HG02870 (cell line): ENCODE results near the gene SEC24C.
"Not testable (repeated sequence)": the region's sequence is repeated elsewhere in the genome, so short reads cannot be mapped to it uniquely, and the experiment has no call there.

Experiments
- ATAC-seq: cut with Tn5 transposase; IDR thresholded peaks from one replicate; pipeline ENCODE4 v1.9.1; 2021; ENCODE audit warnings: mild to moderate bottlenecking, moderate library complexity; ENCODE audit not compliant: unreplicated experiment

The SEC24C gene, protein sequence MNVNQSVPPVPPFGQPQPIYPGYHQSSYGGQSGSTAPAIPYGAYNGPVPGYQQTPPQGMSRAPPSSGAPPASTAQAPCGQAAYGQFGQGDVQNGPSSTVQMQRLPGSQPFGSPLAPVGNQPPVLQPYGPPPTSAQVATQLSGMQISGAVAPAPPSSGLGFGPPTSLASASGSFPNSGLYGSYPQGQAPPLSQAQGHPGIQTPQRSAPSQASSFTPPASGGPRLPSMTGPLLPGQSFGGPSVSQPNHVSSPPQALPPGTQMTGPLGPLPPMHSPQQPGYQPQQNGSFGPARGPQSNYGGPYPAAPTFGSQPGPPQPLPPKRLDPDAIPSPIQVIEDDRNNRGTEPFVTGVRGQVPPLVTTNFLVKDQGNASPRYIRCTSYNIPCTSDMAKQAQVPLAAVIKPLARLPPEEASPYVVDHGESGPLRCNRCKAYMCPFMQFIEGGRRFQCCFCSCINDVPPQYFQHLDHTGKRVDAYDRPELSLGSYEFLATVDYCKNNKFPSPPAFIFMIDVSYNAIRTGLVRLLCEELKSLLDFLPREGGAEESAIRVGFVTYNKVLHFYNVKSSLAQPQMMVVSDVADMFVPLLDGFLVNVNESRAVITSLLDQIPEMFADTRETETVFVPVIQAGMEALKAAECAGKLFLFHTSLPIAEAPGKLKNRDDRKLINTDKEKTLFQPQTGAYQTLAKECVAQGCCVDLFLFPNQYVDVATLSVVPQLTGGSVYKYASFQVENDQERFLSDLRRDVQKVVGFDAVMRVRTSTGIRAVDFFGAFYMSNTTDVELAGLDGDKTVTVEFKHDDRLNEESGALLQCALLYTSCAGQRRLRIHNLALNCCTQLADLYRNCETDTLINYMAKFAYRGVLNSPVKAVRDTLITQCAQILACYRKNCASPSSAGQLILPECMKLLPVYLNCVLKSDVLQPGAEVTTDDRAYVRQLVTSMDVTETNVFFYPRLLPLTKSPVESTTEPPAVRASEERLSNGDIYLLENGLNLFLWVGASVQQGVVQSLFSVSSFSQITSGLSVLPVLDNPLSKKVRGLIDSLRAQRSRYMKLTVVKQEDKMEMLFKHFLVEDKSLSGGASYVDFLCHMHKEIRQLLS

DNA sequence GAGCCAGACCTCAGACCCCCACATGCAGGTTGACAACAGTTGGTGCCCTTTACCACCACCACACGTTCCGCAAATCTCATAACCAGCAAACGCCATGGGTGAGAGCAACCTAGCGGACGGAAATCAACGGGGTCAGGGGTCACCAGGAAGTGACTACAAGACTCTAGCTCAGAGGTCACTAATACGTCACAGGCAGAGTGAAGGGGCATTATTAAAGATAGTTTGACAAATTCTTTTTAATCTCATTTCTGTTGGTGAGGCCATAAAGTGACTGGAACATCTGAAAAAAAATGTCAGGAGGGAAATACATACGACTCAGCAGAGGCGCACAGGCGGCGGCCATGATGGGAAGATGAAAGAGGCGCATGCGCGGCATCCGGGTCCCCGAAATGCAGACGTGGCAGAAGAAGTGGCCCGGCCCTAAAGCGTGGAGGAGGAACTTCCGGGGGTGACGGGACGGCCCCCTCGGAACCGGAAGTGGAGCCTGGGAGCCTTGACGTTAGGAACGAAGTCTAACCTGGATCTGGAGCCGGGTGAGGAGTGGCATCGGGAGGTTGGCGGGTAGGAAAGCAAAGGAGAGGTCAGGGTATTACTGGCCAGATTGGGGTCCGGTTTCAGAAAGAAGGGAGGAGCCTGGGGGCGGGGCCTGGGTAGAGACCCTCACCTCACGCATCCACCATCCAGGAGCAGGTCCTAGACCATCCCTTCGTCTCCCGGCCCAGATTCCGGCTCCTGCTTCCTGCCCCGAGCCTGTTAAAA lies at the start of gene SEC24C:
Gene SEC24C (plus strand): TSS at position 468 of the 759 bp plus-strand sequence. CDS start 2,461 bp downstream, outside the sequence.
- ATAC-seq: peak; percentile 78

- ATAC-seq: not testable (repeated sequence)
These were observed 48.9 kb upstream of the SEC24C start for GRCh38 chr10:73695302-73695701.

GRCh38 chr10:73697675-73698159 lies 46.5 kb upstream of the SEC24C start, which contains the start of gene AGAP5:
Gene AGAP5 (minus strand): TSS chr10:73698109. CDS start chr10:73697755, 354 bp downstream.
- not testable (repeated sequence) for ATAC-seq

DNA sequence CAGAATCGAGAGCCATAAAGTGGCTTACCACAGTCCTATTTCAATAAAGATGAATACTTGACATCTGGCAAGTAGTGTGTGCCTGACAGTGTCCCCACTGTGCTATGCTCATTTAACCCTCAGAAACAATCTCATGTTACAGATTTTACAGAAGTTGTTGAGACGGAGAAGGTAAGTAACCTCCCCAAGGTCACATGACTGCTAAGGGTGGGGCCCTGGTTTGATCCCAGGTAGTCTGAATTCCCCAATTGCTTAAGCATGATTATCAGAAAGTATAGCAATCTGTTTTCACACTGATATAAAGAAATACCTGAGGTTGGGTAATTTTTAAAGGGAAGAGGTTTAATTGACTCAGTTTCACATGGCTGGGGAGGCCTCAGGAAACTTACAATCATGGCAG lies 45.4 kb upstream of the SEC24C start:
- ATAC-seq: not testable (repeated sequence)

DNA sequence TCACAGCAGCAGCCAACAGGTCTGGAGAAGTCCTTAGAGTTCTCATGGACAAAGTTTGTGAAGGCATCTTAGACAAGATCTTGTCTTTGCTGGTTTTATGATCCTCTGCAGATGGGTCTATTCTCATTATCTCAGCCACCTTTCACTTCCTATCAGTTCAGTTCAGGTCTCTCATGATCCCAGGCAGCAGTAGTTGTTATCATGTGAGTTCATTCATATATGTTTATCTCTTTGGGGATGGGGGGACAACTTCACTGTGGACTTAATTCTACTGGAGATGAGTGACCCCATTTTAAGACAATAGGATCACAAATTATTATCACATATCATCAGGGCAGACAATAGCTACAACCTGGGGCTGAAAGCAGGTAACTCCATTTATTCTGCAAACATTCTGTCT lies 40.2 kb upstream of the SEC24C start:
- ATAC-seq: not testable (repeated sequence)

- not testable (repeated sequence) for ATAC-seq
These were observed 38.6 kb upstream of the SEC24C start for GRCh38 chr10:73705506-73706072.

DNA sequence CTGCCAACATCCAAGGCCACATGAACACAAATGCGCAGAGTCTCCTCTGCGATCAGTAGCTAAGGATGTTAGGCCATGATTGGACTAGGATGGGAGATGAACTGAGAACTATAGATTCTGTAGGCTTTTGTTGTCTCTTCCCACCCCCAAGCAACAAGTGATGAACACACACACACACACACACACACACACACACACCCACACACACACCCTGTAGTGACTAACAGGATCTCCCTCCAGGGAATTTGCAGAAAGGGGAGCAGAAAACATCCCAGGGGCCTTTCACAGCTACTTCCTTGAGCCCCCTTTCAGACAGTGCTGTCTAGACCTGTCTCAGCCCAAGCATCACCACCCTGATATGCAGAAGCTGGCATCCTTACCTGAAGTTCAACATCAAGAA lies 37.7 kb upstream of the SEC24C start:
- ATAC-seq: not testable (repeated sequence)

GRCh38 chr10:73707628-73708027 lies 36.5 kb upstream of the SEC24C start:
- not testable (repeated sequence) for ATAC-seq

DNA sequence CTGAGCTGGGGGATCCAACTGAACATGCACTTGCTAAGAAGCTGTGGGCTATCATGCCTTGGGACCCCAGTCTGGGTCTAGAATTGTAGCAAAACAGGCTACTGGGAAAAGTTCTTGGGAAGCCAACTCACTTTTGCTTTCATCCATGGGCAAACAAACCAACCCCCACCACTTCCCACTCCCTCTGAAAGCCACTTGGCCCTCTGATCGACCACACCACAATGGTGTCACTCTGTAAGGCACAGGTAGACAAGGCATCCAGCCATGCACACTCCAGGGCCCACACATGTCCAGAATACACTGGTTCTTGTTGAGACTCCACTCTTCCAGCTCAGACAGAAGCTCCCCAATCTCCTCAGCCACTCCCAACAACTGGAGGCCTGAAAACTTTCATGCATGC lies 36.0 kb upstream of the SEC24C start:
- ATAC-seq: not testable (repeated sequence)

- not testable (repeated sequence) for ATAC-seq
These were observed 32.5 kb upstream of the SEC24C start for GRCh38 chr10:73711683-73712082.

DNA sequence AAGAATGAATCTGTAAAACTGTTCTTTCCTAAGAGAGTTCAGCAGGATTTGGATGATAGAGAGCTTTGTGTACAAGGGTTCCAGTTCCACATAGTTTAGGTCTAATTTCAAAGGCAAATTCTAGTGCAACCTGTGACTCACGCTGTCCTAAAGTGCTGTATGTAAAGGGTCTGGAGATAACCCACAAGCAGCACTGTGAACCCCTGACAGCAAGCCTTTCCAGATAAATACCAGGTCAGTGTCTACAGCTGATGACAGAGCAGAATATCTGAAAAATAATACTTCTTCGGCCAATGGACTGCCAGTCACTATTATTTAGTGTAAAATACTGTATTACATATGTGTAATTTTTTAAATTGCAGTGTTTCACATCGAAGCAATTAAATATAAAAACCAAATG lies 30.3 kb upstream of the SEC24C start:
- ATAC-seq: not testable (repeated sequence)

DNA sequence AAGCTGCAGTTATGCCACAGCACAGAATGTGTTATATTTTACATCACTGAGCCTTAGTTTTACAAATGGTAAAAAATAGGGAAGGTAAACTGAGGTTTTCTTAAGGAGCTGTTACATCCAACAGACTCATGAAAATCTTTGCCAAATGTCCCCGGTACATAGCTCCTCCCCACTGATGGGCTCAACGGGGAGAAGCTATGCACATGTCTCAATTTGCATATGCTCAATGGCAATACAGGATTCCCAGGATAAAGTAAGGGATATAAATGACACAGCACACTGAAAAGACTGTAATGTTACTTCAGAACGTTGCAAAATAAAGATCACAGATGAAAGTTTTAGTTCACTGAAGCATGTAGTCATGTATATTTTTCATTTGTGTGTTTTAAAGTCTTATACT lies 29.7 kb upstream of the SEC24C start:
- ATAC-seq: not testable (repeated sequence)

DNA sequence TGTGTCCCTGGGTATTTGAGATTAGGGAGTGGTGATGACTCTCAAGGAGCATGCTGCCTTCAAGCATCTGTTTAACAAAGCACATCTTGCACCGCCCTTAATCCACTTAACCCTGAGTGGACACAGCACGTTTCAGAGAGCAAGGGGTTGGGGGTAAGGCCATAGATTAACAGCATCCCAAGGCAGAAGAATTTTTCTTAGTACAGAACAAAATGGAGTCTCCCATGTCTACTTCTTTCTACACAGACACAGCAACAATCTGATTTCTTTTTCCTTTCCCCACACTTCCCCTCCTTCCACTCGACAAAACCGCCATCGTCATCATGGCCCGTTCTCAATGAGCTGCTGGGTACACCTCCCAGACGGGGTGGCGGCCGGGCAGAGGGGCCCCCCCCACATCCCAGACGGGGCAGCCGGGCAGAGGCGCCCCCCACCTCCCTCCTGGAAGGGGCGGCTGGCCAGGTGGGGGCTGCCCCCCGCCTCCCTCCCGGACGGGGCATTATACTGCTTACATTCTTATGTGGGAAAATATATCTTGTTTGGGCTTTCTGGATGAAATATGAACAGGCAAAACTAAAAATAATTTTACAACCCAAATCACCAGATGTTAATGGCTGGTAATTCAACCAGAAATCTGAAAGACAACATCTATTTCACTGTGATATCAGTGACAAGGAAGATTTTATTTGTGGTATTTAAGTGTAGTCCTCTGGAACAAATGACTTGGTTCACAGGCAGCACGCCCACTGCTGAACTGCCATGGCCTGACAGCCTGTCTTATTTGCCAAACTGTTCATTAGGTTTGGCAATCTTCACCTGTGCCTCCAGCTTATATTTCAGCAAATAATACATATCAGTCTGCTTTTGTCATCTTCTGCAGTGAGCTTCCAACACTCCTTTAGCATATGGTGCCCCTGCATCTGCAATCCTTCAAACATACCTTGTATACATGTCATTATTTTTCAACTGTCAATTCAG lies 28.7 kb upstream of the SEC24C start:
- not testable (repeated sequence) for ATAC-seq

DNA sequence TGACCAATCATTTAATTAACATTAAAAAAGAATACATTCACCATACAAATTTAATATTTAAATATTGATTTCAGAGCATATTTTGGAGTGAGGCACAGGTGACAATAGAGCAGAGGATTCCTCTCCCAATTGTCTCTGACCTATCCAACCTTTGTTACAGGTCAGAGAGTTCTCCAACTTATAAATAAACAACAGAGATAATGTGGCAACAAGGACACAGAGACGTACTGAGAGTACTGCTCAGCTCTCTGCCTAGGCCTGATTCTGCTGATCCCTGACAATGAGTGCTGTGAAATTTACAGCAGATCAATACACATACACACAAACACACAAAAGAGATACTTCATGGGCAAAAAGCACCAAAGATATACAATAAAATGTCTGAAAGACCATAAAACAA lies 27.9 kb upstream of the SEC24C start:
- ATAC-seq: no peak

DNA sequence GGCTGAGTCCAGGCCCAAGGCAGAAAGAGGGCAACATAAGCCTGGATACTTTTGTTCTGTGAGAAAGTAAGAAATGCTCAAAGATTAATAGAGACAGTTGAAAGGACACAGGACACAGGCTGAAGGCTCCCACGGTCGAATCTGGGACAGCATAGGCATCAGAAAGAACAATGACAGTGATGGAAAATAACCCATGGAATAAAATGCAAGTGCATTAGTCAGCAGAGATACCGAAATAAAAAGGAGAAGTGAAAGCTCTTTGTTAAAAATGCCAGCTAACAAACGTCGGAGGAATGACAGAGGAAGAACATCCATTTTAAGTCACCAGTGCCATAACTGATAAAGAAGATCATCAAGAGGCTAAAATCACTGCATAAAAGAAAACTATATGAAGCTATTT lies 26.6 kb upstream of the SEC24C start:
- no peak for ATAC-seq

- ATAC-seq: not testable (repeated sequence)
These were observed 23.6 kb upstream of the SEC24C start for GRCh38 chr10:73720561-73720960.

DNA sequence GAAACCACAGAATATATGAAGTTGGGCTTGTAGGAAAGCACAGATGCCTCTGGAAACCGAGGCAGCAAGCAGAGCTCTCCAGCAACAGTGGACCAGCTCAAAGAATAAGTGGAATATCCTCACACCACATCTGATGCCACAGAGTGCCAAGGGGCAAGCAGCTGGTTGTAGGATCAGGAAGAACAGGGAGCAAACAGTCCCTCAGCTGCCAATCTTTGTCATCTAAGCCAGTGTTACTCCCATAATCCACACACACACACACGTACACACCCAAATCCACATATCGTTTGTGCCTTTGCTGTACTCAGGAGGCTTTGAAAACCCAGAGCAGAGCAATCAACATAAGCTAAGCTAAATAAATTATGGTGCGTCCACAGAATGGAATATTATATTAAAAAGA lies 20.7 kb upstream of the SEC24C start:
- no peak for ATAC-seq

- not testable (repeated sequence) for ATAC-seq
These were observed 14.4 kb upstream of the SEC24C start for GRCh38 chr10:73729781-73730152.
